ENCODE measurements around the gene SAMD4A.

SAMD4A gene

DNA sequence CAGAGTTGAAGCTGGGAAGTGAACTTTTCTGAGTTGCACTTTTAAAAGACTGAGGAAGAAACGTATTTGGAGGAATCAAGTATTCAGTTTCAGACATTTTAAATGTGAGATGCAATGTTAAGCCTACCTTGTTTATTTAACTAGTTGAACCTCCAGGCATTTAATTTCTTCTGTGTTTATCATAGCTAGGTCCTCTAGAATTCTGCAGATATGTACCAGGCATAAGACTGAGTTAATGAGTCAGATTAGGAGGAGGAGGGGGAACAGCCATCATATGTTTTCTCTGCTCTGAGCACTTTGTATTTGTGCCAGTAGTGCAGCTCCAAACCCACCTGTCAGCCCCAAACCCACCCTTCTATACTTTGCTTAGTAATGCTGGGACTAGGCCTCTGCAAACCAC is 16.4 kb upstream of the SAMD4A start:
- no peak for DNase-seq (ENCODE audit: low spot score)
- TF ChIP-seq, protein P1, sequence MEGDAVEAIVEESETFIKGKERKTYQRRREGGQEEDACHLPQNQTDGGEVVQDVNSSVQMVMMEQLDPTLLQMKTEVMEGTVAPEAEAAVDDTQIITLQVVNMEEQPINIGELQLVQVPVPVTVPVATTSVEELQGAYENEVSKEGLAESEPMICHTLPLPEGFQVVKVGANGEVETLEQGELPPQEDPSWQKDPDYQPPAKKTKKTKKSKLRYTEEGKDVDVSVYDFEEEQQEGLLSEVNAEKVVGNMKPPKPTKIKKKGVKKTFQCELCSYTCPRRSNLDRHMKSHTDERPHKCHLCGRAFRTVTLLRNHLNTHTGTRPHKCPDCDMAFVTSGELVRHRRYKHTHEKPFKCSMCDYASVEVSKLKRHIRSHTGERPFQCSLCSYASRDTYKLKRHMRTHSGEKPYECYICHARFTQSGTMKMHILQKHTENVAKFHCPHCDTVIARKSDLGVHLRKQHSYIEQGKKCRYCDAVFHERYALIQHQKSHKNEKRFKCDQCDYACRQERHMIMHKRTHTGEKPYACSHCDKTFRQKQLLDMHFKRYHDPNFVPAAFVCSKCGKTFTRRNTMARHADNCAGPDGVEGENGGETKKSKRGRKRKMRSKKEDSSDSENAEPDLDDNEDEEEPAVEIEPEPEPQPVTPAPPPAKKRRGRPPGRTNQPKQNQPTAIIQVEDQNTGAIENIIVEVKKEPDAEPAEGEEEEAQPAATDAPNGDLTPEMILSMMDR (IDR thresholded peaks at IDR 0.05; ENCODE audit: extremely low read depth, insufficient read depth, missing control alignments) = no peak
- in situ Hi-C loops (cut with MboI; ENCODE audit: low pct_unique_long_range_greater_than_20kb, low sequenced_read_pairs, unreplicated experiment) = loop anchor here (10.0 kb wide), 1 partner anchor 224 kb away; no protein-coding TSS in a partner anchor

DNA sequence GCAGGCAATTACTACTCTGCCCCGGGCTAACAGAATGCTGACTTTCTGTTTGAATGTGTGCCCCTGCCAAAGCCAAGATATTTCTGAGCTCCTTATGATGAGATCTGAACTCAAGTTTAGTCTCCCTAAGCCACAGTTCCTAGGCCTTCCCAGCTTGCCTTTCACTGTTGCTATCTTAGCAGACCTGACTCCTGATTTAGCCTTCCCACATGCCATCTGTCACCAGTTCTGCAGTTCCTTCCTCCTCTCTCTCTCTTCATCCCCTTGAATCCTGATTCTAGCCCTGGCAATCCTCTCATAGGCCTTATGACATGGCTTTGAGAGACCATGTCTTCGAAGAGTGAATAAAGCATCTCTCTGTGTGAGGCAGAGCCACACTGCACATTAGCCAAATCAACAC is 12.5 kb upstream of the SAMD4A start:
- in situ Hi-C loops (cut with MboI; ENCODE audit: low pct_unique_long_range_greater_than_20kb, low sequenced_read_pairs, unreplicated experiment) = loop anchor here (10.0 kb wide), 1 partner anchor 220 kb away; no protein-coding TSS in a partner anchor
- TF ChIP-seq, protein P1 (IDR thresholded peaks at IDR 0.05; ENCODE audit: extremely low read depth, insufficient read depth, missing control alignments) = no peak
- DNase-seq (ENCODE audit: low spot score) = no peak

DNA sequence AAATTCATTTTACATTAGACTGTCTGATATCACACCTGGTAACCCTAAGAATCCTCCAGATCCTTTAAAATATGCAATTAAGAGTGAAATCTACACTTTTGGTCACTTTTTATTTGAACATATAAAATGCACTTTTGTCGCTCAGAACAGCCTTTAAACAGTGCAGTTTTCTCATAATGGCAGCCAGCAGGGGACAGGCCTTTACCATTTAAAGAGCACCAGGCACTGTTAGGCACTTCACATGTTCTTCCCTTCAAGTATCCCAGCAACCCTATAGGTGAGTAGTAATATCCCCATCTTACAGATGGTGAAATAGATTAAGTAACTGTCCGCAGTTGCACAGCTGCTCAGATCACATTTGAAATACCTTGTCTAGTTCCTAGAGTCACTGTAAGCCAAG is 11.3 kb upstream of the SAMD4A start:
- in situ Hi-C loops (cut with MboI; ENCODE audit: low pct_unique_long_range_greater_than_20kb, low sequenced_read_pairs, unreplicated experiment) = loop anchor here (10.0 kb wide), 1 partner anchor 219 kb away; no protein-coding TSS in a partner anchor
- no peak for DNase-seq (ENCODE audit: low spot score)
- TF ChIP-seq, protein P1 (IDR thresholded peaks at IDR 0.05; ENCODE audit: extremely low read depth, insufficient read depth, missing control alignments) = no peak

DNA sequence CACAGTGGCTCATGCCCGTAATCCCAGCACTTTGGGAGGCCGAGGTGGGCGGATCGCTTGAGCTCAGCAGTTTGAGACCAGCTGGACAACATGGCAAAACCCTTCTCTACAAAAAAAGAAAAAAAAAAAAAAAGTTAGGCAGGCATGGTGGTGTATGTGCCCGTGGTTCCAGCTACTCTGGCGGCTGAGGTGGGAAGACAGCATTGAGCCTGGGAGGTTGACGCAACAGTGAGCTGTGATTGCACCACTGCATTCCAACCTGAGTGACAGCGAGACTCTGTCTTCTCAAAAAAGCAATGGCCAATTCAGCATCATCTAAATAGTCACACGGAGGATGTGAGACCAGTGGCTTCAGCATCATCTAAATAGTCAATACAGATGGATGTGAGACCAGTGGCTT is 10.4 kb upstream of the SAMD4A start:
- no peak for DNase-seq (ENCODE audit: low spot score)
- in situ Hi-C loops (cut with MboI; ENCODE audit: low pct_unique_long_range_greater_than_20kb, low sequenced_read_pairs, unreplicated experiment) = loop anchor here (10.0 kb wide), 1 partner anchor 218 kb away; no protein-coding TSS in a partner anchor
- TF ChIP-seq, protein P1 (IDR thresholded peaks at IDR 0.05; ENCODE audit: extremely low read depth, insufficient read depth, missing control alignments) = no peak

DNA sequence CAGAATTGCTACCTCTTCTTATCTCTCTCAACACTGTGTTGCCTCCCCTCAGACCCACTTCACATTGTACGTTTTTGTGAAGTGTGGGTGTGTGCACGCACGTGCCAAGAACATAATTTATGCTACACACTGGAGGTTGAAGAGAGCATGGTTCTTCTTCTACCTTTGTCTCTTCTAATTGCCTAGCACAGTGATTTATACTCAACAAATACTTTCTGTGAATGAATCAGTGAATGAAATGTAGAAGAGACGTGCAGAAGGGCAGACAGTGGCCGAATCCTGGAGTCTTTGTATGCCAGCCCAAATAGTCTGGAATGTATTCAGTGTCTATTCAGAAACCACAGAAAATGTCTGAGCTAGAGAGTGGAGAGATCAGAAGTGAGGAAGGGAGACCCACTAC is 4.6 kb upstream of the SAMD4A start:
- in situ Hi-C loops (cut with MboI; ENCODE audit: low pct_unique_long_range_greater_than_20kb, low sequenced_read_pairs, unreplicated experiment) = no loop called here
- DNase-seq (ENCODE audit: low spot score) = no peak
- TF ChIP-seq, protein P1 (IDR thresholded peaks at IDR 0.05; ENCODE audit: extremely low read depth, insufficient read depth, missing control alignments) = no peak

DNA sequence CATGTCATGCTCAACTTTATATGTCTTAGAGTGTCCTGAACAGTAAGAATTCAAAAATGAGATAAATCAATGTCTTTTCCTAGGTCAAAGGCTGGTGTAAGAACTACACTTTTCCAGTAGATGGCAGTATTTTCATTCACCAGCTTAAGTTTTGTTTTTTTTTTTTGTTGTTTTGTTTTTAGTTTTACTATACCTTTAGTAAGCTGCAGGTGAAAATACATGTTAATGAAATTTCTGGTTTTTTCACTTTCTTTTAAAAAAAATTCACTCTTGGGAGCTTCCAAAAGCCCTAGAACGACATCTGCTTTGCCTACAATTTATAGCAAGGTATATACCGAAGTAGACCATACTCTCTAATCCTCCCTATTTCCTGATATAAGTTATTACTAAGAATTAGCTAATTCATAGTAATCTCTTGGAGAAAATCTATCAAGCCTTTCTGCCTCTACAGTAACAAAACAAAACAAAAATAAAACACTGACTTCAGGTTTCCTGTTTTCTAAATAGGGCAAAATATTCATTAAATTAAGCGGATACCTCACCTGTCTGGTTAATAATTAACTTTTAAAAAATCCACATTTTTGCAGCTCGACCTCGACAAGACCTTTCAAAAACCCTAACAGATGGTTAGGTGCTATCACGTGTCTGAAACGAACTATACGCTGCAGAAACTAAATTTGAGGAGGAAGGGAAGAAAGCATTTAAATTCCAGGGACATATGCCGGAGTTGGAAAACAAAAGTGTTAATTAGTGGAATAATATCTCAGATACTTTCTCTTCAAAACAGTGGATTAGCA is 2.7 kb upstream of the SAMD4A start:
- TF ChIP-seq, protein P1 (IDR thresholded peaks at IDR 0.05; ENCODE audit: extremely low read depth, insufficient read depth, missing control alignments) = peak; percentile 66
- DNase-seq (ENCODE audit: low spot score) = peak; percentile 61
- in situ Hi-C loops (cut with MboI; ENCODE audit: low pct_unique_long_range_greater_than_20kb, low sequenced_read_pairs, unreplicated experiment) = no loop called here
